Tibial nerve (tissue), 4 donors: Measurements from ENCODE around the gene DNM1L. TPM values are rescaled to one million over a fixed set of nuclear protein-coding genes. Genes with fewer than 3 reads are reported as not detected.

Source experiments
- DNase-seq, 2 donors: peaks; one replicate each; pipeline ENCODE4 v3.0.0-alpha.2; 2019; ENCODE audit warnings: low spot score in 2 of 2
- H3K27ac ChIP-seq, 4 donors: fragments of 200-600 bp; sonication (generic) in 3 of 4; one replicate each; pipeline ENCODE4 v1.5.1; 2017 to 2019; ENCODE audit warnings: mild to moderate bottlenecking in 1 of 4
- H3K27me3 ChIP-seq, 2 donors: fragments of 200-600 bp; sonication (generic) in 1 of 2; one replicate each; pipeline versions ENCODE4 v1.5.1 to v1.6.0; 2017 to 2019
- H3K36me3 ChIP-seq, 3 donors: fragments of 200-600 bp; sonication (generic); one replicate each; pipeline ENCODE4 v1.5.1; 2018 to 2019
- H3K4me1 ChIP-seq, 4 donors: fragments of 200-600 bp; sonication (generic) in 3 of 4; one replicate each; pipeline ENCODE4 v1.5.1; 2017 to 2019
- H3K4me3 ChIP-seq, 4 donors: fragments of 200-600 bp; sonication (generic) in 3 of 4; one replicate each; pipeline ENCODE4 v1.5.1; 2017 to 2019; ENCODE audit warnings: mild to moderate bottlenecking in 1 of 4, moderate library complexity in 1 of 4
- H3K9me3 ChIP-seq, 4 donors: fragments of 200-600 bp; sonication (generic) in 3 of 4; one replicate each; pipeline ENCODE4 v1.5.1; 2017 to 2019
- EP300 ChIP-seq, 2 donors: sonication (generic); formaldehyde crosslinking; IDR thresholded peaks; one replicate each; pipeline ENCODE4 v1.6.1; 2017; ENCODE audit warnings: antibody characterized with exemption in 2 of 2, mild to moderate bottlenecking in 1 of 2
- POLR2A ChIP-seq, 2 donors: fragments of 450-650 bp; IDR thresholded peaks; one replicate each; pipeline ENCODE4 v1.6.1; 2017; ENCODE audit warnings: antibody characterized with exemption in 2 of 2, mild to moderate bottlenecking in 2 of 2, moderate library complexity in 2 of 2
- WGBS, 2 donors: methylation state at CpG; one replicate each; pipeline ENCODE4 v1.1.5; 2018; 5-methylcytosine and 5-hydroxymethylcytosine counted together
- total RNA-seq, 4 donors: library from RNA; depleted of rRNA; stranded (reverse); fragments of >200 nt; gene quantifications; one replicate each; pipeline ENCODE4 v1.1.0, GENCODE V29; 2016
- TF ChIP-seq, protein P1 (sequence below), 5 experiments: fragments of 200-600 bp in 3 of 5; fragments of 450-650 bp in 2 of 5; sonication (generic) in 3 of 5; IDR thresholded peaks; one replicate each; pipeline ENCODE4 v1.5.1; 2016 to 2019; ENCODE audit warnings: antibody characterized with exemption in 5 of 5, mild to moderate bottlenecking in 3 of 5, moderate library complexity in 2 of 5

The DNM1L gene
- total RNA-seq, 4 donors from 2014 or later, result 42.0 to 97.5 (median 59.1) TPM

DNA sequence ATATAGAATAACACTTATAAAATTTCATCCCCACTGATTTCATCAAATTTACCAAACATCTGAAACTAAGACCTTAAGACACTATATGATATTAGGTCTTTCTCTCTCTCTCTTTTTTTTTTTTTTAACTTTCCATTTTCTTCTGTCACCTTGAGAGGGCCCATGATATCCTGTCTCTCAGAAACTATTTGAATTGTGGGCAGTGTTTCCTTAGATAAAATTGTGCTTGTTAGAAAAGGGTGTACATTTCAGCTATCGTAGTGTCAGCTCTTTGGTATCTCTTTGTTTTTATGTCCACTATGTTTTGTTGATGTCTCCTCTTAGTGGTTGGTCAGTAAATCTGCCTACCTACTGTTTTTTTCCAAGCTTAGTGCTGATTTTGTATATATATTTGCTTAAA lies 23.8 kb downstream of the DNM1L start:
- TF ChIP-seq POLR2A (IDR thresholded peaks at IDR 0.05) (no peak), EP300 (IDR thresholded peaks at IDR 0.05) (no peak)

DNA sequence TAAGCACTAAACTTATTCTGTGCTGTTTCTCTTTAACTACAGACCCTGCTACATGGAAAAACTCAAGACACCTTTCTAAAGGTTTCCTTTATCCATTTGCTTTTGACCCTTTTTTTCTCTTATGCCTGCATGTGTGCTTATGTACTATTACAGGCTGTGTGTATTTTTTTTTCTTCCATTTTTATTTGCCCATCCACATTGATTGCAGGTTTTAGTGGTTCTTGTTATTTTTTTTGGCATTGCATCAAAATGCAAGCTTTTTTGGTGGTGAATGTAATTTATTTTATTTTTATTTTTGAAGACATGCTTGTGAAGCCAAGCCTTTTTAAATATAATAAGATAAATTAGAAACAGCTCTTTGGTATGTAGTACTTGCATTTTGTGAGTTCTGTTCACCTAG lies 26.7 kb downstream of the DNM1L start:
- Histone ChIP-seq H3K9me3 (no peaks in the 10 kb centered on the region), H3K36me3 (peaks cover 0 to 30% (median 0%) of the 10 kb centered on the region in 3 donors), H3K4me3 (no peak overlapping the region), H3K27me3 (no peaks in the 10 kb centered on the region), H3K27ac (no peak overlapping the region), H3K4me1 (peaks cover 0 to 3% (median 0%) of the 10 kb centered on the region in 4 donors)
- DNase-seq, result no peak
- no peak for TF ChIP-seq POLR2A (IDR thresholded peaks at IDR 0.05)
- TF ChIP-seq, protein P1, sequence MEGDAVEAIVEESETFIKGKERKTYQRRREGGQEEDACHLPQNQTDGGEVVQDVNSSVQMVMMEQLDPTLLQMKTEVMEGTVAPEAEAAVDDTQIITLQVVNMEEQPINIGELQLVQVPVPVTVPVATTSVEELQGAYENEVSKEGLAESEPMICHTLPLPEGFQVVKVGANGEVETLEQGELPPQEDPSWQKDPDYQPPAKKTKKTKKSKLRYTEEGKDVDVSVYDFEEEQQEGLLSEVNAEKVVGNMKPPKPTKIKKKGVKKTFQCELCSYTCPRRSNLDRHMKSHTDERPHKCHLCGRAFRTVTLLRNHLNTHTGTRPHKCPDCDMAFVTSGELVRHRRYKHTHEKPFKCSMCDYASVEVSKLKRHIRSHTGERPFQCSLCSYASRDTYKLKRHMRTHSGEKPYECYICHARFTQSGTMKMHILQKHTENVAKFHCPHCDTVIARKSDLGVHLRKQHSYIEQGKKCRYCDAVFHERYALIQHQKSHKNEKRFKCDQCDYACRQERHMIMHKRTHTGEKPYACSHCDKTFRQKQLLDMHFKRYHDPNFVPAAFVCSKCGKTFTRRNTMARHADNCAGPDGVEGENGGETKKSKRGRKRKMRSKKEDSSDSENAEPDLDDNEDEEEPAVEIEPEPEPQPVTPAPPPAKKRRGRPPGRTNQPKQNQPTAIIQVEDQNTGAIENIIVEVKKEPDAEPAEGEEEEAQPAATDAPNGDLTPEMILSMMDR (IDR thresholded peaks at IDR 0.05), result no peak
- no peak for TF ChIP-seq EP300 (IDR thresholded peaks at IDR 0.05)

More for the DNA sequence above, 23.8 kb downstream of the DNM1L start:
- no peaks in the 10 kb centered on the region for H3K9me3 ChIP-seq
- H3K36me3 ChIP-seq, result peaks cover 0 to 8% (median 0%) of the 10 kb centered on the region in 3 donors
- no peak overlapping the region for H3K4me3 ChIP-seq
- no peak for DNase-seq
- H3K4me1 ChIP-seq, result peaks cover 0 to 8% (median 0%) of the 10 kb centered on the region in 4 donors
- H3K27me3 ChIP-seq, result no peaks in the 10 kb centered on the region
- WGBS, 2 donors, result 67 to 84% methylated on average over 1 of the region's 1 CpG
- no peak overlapping the region for H3K27ac ChIP-seq

DNA sequence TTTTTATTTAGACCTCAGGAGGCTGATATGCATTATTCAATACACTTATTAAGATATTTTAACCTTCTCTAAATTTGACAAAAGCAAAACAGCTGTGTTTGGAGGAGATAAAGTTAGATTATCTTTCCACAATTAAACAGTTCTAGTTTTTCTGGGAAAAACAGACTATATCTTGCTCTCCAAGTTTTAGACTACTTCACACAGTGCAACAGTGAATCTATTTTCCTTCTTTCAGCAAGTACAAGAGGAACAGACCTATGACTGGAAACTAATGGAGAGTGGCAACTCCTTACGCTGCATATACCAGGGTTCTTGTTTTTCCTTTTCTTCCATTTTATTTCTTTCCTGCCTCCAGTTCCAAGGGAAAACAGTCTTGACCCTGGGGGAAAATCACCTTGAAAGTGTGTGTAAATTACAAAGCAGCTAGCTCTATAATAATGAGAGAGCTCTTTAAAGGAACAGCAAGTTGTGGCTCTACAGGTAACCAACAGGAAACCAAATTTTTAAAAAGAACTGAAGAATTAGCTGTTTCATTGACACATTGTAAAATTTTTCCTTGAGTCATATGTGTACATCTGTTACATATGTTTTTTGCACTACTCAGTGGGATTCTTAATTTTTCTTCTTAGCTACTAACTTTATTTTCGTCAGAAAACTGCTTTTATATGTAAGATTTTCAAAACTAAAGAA lies 27.4 kb downstream of the DNM1L start:
- no peak overlapping the region for H3K4me3 ChIP-seq
- H3K27me3 ChIP-seq, result no peaks in the 10 kb centered on the region
- peaks cover 0 to 34% (median 0%) of the 10 kb centered on the region in 3 donors for H3K36me3 ChIP-seq
- TF ChIP-seq POLR2A (IDR thresholded peaks at IDR 0.05), result no peak
- TF ChIP-seq, protein P1 (IDR thresholded peaks at IDR 0.05), result no peak
- H3K9me3 ChIP-seq, result no peaks in the 10 kb centered on the region
- H3K4me1 ChIP-seq, result peaks cover 0 to 3% (median 0%) of the 10 kb centered on the region in 4 donors
- H3K27ac ChIP-seq, result no peak overlapping the region
- 95 to 96% methylated on average over 2 of the region's 2 CpGs for WGBS, 2 donors
- DNase-seq, result no peak

DNA sequence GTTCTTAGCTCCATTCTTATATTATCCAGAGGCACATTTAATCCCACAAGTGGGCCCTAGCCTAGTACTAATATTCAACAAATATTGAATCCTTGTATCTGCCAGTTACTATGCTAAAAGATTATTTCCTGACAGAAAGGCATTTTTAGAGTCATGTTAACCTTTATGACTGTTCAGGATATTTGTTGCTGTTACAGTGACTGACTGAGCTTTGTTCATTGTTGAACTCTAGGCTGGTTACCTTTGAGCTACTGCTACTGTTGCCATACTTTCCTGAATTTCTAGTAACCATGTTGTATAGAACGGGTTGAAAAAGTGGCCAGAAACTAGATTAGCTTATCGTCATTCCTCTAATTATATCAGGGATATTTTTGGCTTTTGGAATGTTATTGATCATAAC lies 29.8 kb downstream of the DNM1L start:
- no peak for TF ChIP-seq POLR2A (IDR thresholded peaks at IDR 0.05)
- TF ChIP-seq, protein P1 (IDR thresholded peaks at IDR 0.05), result no peak
- TF ChIP-seq EP300 (IDR thresholded peaks at IDR 0.05), result no peak
- peaks cover 0 to 52% (median 0%) of the 10 kb centered on the region in 3 donors for H3K36me3 ChIP-seq
- no peak for DNase-seq
- H3K9me3 ChIP-seq, result no peaks in the 10 kb centered on the region
- no peak overlapping the region for H3K4me3 ChIP-seq
- peaks cover 0 to 3% (median 0%) of the 10 kb centered on the region in 4 donors for H3K4me1 ChIP-seq
- WGBS, 2 donors, result 79 to 86% methylated on average over 2 of the region's 2 CpGs
- H3K27me3 ChIP-seq, result no peaks in the 10 kb centered on the region
- H3K27ac ChIP-seq, result no peak overlapping the region

DNA sequence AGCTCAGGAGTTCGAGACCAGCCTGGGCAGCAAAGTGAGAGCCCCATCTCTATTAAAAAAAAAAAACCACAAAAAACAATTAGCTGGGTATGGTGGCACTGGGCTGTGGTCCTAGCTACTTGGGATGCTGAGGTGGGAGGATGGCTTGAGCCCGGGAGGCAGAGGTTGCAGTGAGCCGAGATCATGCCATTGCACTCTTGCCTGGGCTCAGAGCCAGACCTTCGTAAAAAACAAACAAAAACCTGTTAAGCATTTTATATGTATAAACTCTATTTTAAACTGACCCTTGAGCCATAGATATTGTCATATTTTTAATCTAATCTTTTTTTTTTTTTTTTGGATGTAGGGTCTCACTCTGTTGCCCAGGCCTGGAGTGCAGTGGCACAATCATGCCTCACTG lies 35.7 kb downstream of the DNM1L start:
- no peak overlapping the region for H3K27ac ChIP-seq
- H3K4me3 ChIP-seq, result no peak overlapping the region
- no peak for TF ChIP-seq EP300 (IDR thresholded peaks at IDR 0.05)
- TF ChIP-seq, protein P1 (IDR thresholded peaks at IDR 0.05), result no peak
- no peak for TF ChIP-seq POLR2A (IDR thresholded peaks at IDR 0.05)
- WGBS, 2 donors, result 89 to 92% methylated on average over 4 of the region's 4 CpGs
- H3K27me3 ChIP-seq, result no peaks in the 10 kb centered on the region
- no peak for DNase-seq
- H3K9me3 ChIP-seq, result no peaks in the 10 kb centered on the region
- H3K4me1 ChIP-seq, result no peaks in the 10 kb centered on the region
- peaks cover 0 to 78% (median 0%) of the 10 kb centered on the region in 3 donors for H3K36me3 ChIP-seq
